Endothelial cell of umbilical vein (primary cell): Measurements from ENCODE around the gene CLEC16A.

ENCODE experiments used
- CTCF ChIP-seq, 2 donors: IDR thresholded peaks; 1 replicate in 1 of 2; 2 replicates in 1 of 2; pipeline ENCODE4 v1.5.1; 2011; ENCODE audit warnings: low read length in 2 of 2, mild to moderate bottlenecking in 2 of 2, moderate library complexity in 2 of 2, control low read depth in 1 of 2, inconsistent platforms in 1 of 2, low read depth in 1 of 2; ENCODE audit not compliant: insufficient read depth in 1 of 2; ENCODE audit errors: extremely low read depth in 1 of 2
- GATA2 ChIP-seq: IDR thresholded peaks from 2 replicates; pipeline ENCODE4 v1.7.0; 2011; ENCODE audit warnings: low read depth, mild to moderate bottlenecking, moderate library complexity, mixed read lengths, low read length; ENCODE audit not compliant: insufficient read length, insufficient read depth
- POLR2A ChIP-seq: IDR thresholded peaks from 2 replicates; pipeline ENCODE4 v1.6.1; 2012; ENCODE audit warnings: low read depth, mild to moderate bottlenecking, control low read depth, low read length

- no peak for TF ChIP-seq CTCF (IDR thresholded peaks at IDR 0.05; ENCODE audit: extremely low read depth in 1 of 2, insufficient read depth in 1 of 2, low read depth in 1 of 2, low read length in 2 of 2)
- no peak for TF ChIP-seq GATA2
- no peak for TF ChIP-seq POLR2A
Measured at GRCh38 chr16:10927497-10928112, 16.8 kb upstream of the CLEC16A start.
